HG03575 (cell line): ENCODE measurements around the gene GPRC5C.

Experiments
- ATAC-seq: cut with Tn5 transposase; IDR thresholded peaks from one replicate; pipeline ENCODE4 v1.9.1; 2021; ENCODE audit not compliant: unreplicated experiment, insufficient number of reproducible peaks, low FRiP score; ENCODE audit errors: extremely low read depth

GPRC5C gene

GRCh38 chr17:74431568-74432423, at the start of gene GPRC5C:
TSS of gene GPRC5C (plus strand) at chr17:74432088. CDS start at chr17:74439777, 7,689 bp downstream.
- no peak for ATAC-seq

GRCh38 chr17:74383141-74383540, 48.7 kb upstream of the GPRC5C start:
- no peak for ATAC-seq

GRCh38 chr17:74385201-74385600, 46.7 kb upstream of the GPRC5C start:
- no peak for ATAC-seq

GRCh38 chr17:74386386-74386785, 45.5 kb upstream of the GPRC5C start:
- no peak for ATAC-seq

GRCh38 chr17:74387365-74388218, 44.3 kb upstream of the GPRC5C start:
- ATAC-seq: no peak

GRCh38 chr17:74389084-74389753, 42.7 kb upstream of the GPRC5C start:
- no peak for ATAC-seq

- no peak for ATAC-seq
Measured at GRCh38 chr17:74389937-74390679, 41.8 kb upstream of the GPRC5C start.

GRCh38 chr17:74390680-74391653, 40.9 kb upstream of the GPRC5C start:
- ATAC-seq: no peak

GRCh38 chr17:74391771-74392170, 40.1 kb upstream of the GPRC5C start:
- ATAC-seq: no peak

GRCh38 chr17:74392848-74393247, 39.0 kb upstream of the GPRC5C start:
- ATAC-seq: no peak

GRCh38 chr17:74393346-74393942, 38.4 kb upstream of the GPRC5C start:
- no peak for ATAC-seq

GRCh38 chr17:74394275-74394950, 37.5 kb upstream of the GPRC5C start:
- ATAC-seq: no peak

GRCh38 chr17:74394977-74395376, 36.9 kb upstream of the GPRC5C start:
- no peak for ATAC-seq

GRCh38 chr17:74396567-74396966, 35.3 kb upstream of the GPRC5C start:
- ATAC-seq: no peak

GRCh38 chr17:74402048-74402447, 29.8 kb upstream of the GPRC5C start:
- no peak for ATAC-seq

GRCh38 chr17:74403512-74404137, 28.3 kb upstream of the GPRC5C start:
- ATAC-seq: no peak
